Measurements from ENCODE around the gene SLC14A1. TPM values are rescaled to one million over a fixed set of nuclear protein-coding genes. Genes with fewer than 3 reads are reported as not detected.

Gene SLC14A1
- total RNA-seq, 1 experiment from 2014 or later: not detected

GRCh38 chr18:45715212-45715780 lies 8.7 kb upstream of the SLC14A1 start:
- Histone ChIP-seq H3K4me1 (replicated peaks; ENCODE audit: insufficient read depth) (peaks cover 15% of the 10 kb centered on the region), H3K4me2 (no peak overlapping the region), H3K4me3 (no peak overlapping the region), H3K9me3 (ENCODE audit: insufficient read depth, low read depth) (0 out of 2 replicates have a peak, but pooled peaks cover 3% of the 10 kb centered on the region), H3K79me2 (ENCODE audit: low read depth) (no peaks in the 10 kb centered on the region), H3K27ac (no peak overlapping the region), H3K27me3 (ENCODE audit: insufficient read depth, low read depth) (no peaks in the 10 kb centered on the region), H4K20me1 (ENCODE audit: insufficient read depth) (no peaks in the 10 kb centered on the region), H3K9me2 (ENCODE audit: insufficient read depth) (no peaks in the 10 kb centered on the region), H3K36me3 (ENCODE audit: low read depth) (no peaks in the 10 kb centered on the region), H3F3A (ENCODE audit: insufficient read depth, low read depth) (no peaks in the 10 kb centered on the region), H2AFZ (no peak overlapping the region)
- POLR2A ChIA-PET (ENCODE audit: unreplicated experiment): no interaction called here
- no peak for TF ChIP-seq EZH2 (IDR thresholded peaks at IDR 0.05; ENCODE audit: low read depth)
- TF ChIP-seq CTCF (conservative IDR thresholded peaks at IDR 0.05): no peak
- intact Hi-C loops (cut with micrococcal nuclease; ENCODE audit: unreplicated experiment): no loop called here
- peak in 1 of 2 experiments; percentile 5 for DNase-seq
- CTCF ChIA-PET: no interaction called here
- BruUV-seq (replicated peaks): no TSS peak

- Histone ChIP-seq H3K79me2 (ENCODE audit: low read depth) (no peaks in the 10 kb centered on the region), H3K4me1 (replicated peaks; ENCODE audit: insufficient read depth) (peaks cover 8% of the 10 kb centered on the region), H3K27me3 (ENCODE audit: insufficient read depth, low read depth) (no peaks in the 10 kb centered on the region), H2AFZ (no peak overlapping the region), H3K4me3 (no peak overlapping the region), H3K36me3 (ENCODE audit: low read depth) (no peaks in the 10 kb centered on the region), H3K9me2 (ENCODE audit: insufficient read depth) (no peaks in the 10 kb centered on the region), H3K4me2 (no peak overlapping the region), H4K20me1 (ENCODE audit: insufficient read depth) (no peaks in the 10 kb centered on the region), H3K27ac (no peak overlapping the region), H3K9me3 (ENCODE audit: insufficient read depth, low read depth) (0 out of 2 replicates have a peak, but pooled peaks cover 3% of the 10 kb centered on the region), H3F3A (ENCODE audit: insufficient read depth, low read depth) (no peaks in the 10 kb centered on the region)
- no peak for TF ChIP-seq EZH2 (IDR thresholded peaks at IDR 0.05; ENCODE audit: low read depth)
- TF ChIP-seq CTCF (conservative IDR thresholded peaks at IDR 0.05): no peak
- DNase-seq: no peak
- intact Hi-C loops (cut with micrococcal nuclease; ENCODE audit: unreplicated experiment): no loop called here
- ChIA-PET POLR2A (ENCODE audit: unreplicated experiment) (no interaction called here), CTCF (interaction anchor here (0.6 kb wide), 1 partner anchor 219 kb away, joined by 5 read pairs; no protein-coding TSS in a partner anchor)
- BruUV-seq (replicated peaks): no TSS peak
Observed at GRCh38 chr18:45719106-45719505, 4.9 kb upstream of the SLC14A1 start.

- TF ChIP-seq CTCF (conservative IDR thresholded peaks at IDR 0.05): peak; percentile 85
- TF ChIP-seq EZH2 (IDR thresholded peaks at IDR 0.05; ENCODE audit: low read depth): no peak
- Histone ChIP-seq H3K9me2 (ENCODE audit: insufficient read depth) (no peaks in the 10 kb centered on the region), H3K27me3 (ENCODE audit: insufficient read depth, low read depth) (no peaks in the 10 kb centered on the region), H4K20me1 (ENCODE audit: insufficient read depth) (no peaks in the 10 kb centered on the region), H3K36me3 (ENCODE audit: low read depth) (no peaks in the 10 kb centered on the region), H3K9me3 (ENCODE audit: insufficient read depth, low read depth) (no peaks in the 10 kb centered on the region), H3F3A (ENCODE audit: insufficient read depth, low read depth) (no peaks in the 10 kb centered on the region), H3K79me2 (ENCODE audit: low read depth) (no peaks in the 10 kb centered on the region), H3K4me1 (replicated peaks; ENCODE audit: insufficient read depth) (peaks cover 5% of the 10 kb centered on the region; the same call in 1 of the 2 replicates), H2AFZ (no peak overlapping the region), H3K4me2 (no peak overlapping the region), H3K27ac (no peak overlapping the region), H3K4me3 (no peak overlapping the region)
- BruUV-seq (replicated peaks): no TSS peak
- POLR2A ChIA-PET (ENCODE audit: unreplicated experiment): no interaction called here
- peak; percentile 62 to 73 for DNase-seq
- CTCF ChIA-PET: interaction anchor here (1.0 kb wide), 2 partner anchors 117 to 157 kb away, joined by 3 to 5 read pairs; no protein-coding TSS in a partner anchor
- intact Hi-C loops (cut with micrococcal nuclease; ENCODE audit: unreplicated experiment): loop anchor here (1.0 to 2.0 kb wide), 3 partner anchors 70 to 157 kb away; no protein-coding TSS in a partner anchor
Observed at GRCh38 chr18:45722899-45723298, 1.1 kb upstream of the SLC14A1 start.
